Left forelimb (tissue), 1 donor: ENCODE data around the gene IFITM2.

ENCODE experiments used
- DNase-seq: peaks from one replicate; pipeline ENCODE4 v3.0.0-alpha.2; 2018; ENCODE audit warnings: low spot score

The IFITM2 gene

GRCh38 chr11:342328-342727, 34.7 kb downstream of the IFITM2 start:
- no peak for DNase-seq

- DNase-seq, result no peak
Observed at GRCh38 chr11:344836-345578, 37.4 kb downstream of the IFITM2 start.

GRCh38 chr11:346529-346928, 38.9 kb downstream of the IFITM2 start:
- DNase-seq, result no peak

- DNase-seq, result peak; percentile 53
Observed at GRCh38 chr11:349270-349954, 41.8 kb downstream of the IFITM2 start.

- peak; percentile 51 for DNase-seq
Observed at GRCh38 chr11:350033-350722, 42.6 kb downstream of the IFITM2 start.

GRCh38 chr11:350723-351255, 43.2 kb downstream of the IFITM2 start:
- DNase-seq, result peak; percentile 63

- no peak for DNase-seq
Observed at GRCh38 chr11:351411-351810, 43.8 kb downstream of the IFITM2 start.

- peak; percentile 55 for DNase-seq
Observed at GRCh38 chr11:352456-353031, 44.9 kb downstream of the IFITM2 start.

- peak; percentile 91 for DNase-seq
Observed at GRCh38 chr11:353179-353873, 45.7 kb downstream of the IFITM2 start.

- peak; percentile 97 for DNase-seq
Observed at GRCh38 chr11:355581-356458, 48.2 kb downstream of the IFITM2 start.

GRCh38 chr11:356610-357009, 49.0 kb downstream of the IFITM2 start:
- DNase-seq, result no peak

GRCh38 chr11:357582-357981, 50.0 kb downstream of the IFITM2 start:
- DNase-seq, result no peak

- peak; percentile 64 for DNase-seq
Observed at GRCh38 chr11:358129-358800, 50.6 kb downstream of the IFITM2 start.
